ENCODE data around the gene MAK.
"Not testable (repeated sequence)": the region's sequence is repeated elsewhere in the genome, so short reads cannot be mapped to it uniquely, and the experiment has no call there.

The MAK gene

DNA sequence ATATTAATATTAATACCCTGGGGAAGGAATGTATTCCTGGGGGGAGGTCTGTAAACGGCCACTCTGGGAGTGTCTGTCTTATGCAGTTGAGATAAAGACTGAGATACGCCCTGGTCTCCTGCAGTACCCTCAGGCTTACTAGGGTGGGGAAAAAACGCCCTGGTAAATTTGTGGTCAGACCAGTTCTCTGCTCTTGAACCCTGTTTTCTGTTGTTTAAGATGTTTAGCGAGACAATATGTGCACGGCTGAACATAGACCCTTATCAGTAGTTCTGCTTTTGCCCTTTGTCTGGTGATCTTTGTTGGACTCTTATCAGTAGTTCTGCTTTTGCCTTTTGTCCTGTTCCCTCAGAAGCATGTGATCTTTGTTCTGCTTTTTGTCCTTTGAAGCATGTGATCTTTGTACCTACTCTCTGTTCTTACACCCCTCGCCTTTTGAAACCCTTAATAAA lies 15.5 kb upstream of the MAK start:
- DNase-seq (ENCODE audit: low read depth): not testable (repeated sequence)

DNA sequence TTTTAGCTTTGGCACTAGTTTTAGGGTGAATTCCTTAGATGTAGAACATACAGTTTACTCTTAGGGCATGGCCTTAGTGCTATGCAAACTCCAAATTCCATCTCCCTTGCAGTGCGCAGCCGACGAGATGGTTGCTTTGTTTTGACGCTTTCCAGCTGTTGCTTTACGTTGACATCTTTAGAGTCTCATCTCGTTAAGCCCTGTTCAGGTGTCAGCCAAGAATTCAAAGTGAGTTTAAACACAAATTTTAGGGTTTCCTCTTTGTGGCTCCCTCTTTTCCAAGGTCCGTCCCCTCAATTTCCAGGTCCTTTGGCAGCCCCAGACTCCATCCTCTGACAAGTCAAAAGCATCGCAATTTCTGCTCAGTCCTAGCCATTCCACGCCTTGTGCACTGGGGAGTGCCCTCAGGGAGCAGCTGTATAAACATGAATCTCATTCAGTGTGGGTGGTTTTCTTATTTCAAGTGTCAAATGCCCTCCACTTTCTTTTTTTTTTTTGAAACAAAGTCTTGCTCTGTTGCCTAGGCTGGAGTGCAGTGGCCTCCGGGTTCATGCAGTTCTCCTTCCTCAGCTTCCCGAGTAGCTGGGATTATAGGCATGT lies 14.1 kb upstream of the MAK start:
- DNase-seq (ENCODE audit: low read depth): no peak

DNA sequence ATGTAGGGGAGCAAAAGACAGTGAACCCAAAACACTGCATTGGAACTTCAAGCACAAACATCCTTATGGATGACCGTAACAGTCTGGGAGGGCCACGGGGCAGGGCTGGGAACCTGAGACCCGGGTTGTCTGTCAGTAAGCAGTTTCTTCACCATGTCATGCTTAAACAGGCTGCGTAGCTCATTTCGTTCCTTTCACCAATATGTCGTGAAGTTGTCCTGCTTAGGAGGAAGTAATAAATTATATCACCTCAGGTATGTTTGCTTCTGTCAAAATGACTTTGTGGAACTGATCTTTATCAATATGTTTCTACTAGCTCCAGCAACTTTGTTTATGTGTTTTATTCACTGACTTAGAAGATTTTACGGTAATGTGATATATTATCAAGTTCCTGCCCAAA lies 12.4 kb upstream of the MAK start:
- DNase-seq (ENCODE audit: low read depth): no peak

DNA sequence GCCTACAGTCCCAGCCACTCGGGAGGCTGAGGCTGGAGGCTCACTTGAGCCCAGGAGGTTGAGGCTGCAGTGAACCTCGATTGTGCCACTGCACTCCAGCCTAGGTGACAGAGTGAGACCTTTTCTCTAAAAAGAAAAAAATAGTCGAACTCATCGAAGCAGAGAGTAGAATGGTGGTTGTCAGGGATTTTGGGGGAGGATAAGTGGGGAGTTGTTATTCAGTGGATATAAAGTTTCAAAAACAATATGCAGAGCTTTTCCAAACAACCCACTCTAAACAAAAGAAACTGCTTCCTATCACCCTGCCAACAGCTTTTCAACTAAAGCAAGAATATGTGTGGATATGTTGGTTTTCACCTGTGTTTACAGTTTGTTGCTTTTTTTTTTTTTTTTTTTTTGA lies 11.6 kb upstream of the MAK start:
- no peak for DNase-seq (ENCODE audit: low read depth)

DNA sequence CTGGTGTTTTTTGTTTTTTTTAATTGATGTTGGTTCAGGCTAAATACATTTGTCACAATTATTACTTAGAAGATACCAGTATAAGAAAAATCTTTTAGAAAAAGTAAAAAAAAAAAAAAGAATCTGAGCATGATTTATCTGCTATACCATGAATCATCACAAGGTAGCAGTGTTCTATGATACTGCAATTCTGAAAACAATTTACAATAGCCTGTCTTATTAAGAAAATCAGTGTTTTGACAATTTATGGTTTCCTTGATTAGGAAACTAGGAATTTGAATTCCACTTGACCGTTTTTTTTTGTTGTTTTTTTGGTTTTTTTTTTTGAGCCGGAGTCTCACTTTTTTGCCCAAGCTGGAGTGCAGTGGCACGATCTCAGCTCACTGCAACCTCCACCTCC lies 9.3 kb upstream of the MAK start:
- DNase-seq (ENCODE audit: low read depth): no peak

DNA sequence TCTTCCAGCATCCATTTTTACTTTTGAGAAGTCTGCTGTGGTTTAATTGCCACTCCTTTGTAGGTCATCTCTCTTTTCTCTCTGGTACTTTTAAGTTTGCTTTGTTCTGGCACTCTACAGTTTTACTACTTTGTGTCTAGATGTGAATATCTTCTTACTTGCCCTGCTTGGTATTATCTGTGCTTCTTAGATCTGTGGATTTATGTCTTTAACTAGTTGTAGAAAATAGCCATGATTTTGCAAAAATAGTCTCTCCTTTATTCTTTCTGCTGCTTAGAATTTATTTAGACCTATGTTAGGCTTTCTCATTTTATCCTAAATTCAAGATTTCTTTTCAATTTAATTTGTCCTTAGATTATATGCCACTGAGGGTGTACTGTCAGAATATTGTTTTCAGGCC lies 5.2 kb upstream of the MAK start:
- DNase-seq (ENCODE audit: low read depth): no peak

DNA sequence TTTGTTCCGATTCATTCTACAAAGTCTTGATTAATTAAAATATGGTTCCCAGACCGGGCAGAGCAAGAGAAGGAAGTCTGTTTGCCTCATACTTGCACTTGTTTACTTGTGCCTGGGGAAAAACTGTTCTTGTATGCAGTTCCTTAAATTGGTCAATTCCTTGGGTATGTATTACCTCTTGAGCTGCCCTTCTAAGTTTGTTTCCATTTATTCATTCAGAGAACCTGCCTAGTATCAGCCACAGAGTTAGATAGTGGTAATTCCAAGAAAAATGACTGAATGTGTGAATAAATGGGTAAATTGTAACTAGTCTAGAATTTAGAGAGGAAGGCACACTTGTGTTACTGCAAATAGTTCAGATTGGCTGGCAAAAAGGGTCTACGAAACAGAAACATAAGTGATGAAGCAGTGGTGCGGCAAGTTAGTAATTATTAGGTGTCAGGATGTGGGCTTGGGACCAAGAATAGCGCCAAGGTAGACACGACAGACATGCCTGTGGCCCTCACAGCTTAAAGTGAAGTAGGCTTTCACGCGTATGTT lies 525 bp upstream of the MAK start:
- no peak for DNase-seq (ENCODE audit: low read depth)

DNA sequence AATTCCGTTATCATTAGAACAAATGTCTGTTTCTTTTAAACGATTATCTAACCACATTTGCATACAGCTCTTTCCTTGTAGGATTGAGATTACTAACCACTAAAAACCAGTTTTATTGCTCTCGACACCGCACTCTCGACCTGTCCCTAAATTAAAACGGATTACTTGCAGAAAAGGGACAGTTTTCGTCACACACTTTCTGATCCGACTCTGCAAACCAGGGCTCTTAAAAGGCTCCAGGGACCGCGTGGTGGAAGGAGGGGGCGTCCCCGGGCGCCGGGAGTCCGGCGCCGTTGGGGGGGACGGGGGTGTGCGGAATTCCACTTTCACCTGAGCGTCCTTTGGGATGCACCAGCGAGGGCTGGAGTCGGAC lies 731 bp downstream of the MAK start:
- no peak for DNase-seq (ENCODE audit: low read depth)

DNA sequence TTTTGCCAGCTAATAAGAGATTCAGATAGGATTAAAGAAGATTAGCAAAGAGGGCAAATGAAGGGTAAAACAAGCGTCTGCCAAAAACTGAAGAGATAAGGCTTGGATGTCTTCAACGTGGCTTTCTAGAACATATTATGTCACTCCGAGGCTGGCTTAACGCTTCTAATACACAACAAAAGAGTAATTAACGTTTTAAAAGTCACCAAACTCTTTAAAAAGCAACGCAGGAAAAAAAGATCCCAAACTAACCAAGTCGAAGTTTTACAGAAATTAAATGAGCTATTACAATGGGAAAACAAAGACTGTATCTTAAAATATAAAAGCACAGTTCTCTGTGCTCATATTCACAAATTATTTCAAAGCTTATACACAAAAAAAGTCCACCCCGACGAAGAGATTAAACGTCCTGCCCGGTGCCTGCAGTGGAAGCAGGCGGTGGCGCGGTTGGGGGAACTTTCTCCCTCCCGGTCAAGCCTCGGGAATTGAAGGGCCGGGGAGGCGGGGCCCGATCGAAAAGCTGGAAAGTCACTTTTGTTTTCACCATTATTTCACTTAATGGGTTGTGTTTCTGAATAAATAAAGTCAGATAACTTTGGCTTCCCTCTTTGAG lies 1.2 kb downstream of the MAK start:
- no peak for DNase-seq (ENCODE audit: low read depth)

DNA sequence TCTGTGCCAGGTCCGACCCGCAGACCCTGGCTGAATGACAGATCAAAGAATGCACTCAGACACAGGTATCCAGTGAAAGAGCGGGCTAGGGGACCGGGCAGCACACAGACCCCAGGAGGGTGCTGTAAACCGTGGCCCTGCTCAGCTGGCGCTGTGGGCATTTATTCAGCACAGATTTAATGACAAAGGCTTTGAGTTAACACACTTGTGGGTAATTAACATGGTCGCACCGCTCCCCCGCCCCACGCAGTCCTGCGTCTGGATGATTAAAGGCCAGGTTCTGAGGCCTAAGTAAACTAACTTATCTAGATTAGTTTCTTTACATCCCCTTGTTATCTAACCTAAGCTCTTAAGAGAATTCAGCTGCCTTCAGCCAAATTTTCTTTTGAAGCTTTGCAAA lies 3.5 kb downstream of the MAK start:
- DNase-seq (ENCODE audit: low read depth): no peak

DNA sequence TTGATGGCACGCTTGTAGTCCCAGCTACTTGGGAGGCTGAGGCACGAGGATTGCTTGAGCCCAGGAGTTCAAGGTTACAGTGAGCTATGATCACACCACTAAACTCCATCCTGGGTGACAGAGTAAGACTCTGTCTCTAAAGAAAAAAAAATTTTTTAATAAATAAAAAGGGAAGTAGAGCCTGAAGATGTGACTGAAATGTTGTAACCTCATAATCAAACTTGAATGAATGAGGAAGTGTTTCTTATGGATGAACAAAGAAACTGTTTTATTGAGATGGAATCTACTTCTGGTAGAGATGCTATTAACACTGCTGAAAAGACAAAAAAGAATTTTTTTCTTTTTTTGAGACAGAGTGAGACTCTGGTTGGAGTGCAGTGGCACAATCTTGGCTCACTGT lies 6.7 kb downstream of the MAK start:
- no peak for DNase-seq (ENCODE audit: low read depth)

DNA sequence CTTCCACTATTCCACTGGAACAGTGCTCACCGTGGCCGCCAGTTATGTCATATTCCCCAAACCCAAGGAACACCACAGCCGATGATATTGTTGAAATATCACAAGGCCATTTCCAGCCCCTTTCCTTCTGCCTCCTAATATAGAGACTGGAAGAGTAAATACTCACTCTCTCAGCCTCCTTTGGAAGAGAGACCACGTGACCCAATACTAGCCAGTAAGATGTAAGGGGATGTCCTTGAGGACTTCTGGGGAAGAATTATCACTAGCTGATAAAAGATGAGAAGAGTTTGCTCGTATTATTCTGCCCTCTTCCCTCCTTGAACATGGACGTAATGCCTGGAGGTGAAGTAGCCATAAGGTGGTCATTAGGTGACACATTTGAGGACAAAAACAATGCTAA lies 13.5 kb downstream of the MAK start:
- DNase-seq (ENCODE audit: low read depth): no peak

DNA sequence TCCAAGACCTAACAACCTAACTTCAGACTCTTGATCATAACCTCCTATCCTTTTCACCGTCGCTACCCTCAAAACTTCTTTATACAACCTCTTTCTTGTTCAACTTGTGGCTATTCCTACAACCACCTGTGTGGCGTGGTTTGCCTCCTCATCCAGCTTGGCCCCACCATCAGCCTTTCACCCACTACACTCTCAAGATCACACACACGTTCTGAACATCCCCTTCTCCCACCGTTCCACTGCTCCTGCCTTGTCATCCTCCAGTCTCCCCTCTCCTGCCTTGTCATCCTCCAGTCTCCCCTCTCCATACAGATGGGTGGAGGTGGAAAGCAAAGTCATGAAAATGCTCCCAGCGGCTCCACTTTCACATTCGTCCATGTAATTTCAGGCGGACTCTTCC lies 14.0 kb downstream of the MAK start:
- DNase-seq (ENCODE audit: low read depth): no peak

DNA sequence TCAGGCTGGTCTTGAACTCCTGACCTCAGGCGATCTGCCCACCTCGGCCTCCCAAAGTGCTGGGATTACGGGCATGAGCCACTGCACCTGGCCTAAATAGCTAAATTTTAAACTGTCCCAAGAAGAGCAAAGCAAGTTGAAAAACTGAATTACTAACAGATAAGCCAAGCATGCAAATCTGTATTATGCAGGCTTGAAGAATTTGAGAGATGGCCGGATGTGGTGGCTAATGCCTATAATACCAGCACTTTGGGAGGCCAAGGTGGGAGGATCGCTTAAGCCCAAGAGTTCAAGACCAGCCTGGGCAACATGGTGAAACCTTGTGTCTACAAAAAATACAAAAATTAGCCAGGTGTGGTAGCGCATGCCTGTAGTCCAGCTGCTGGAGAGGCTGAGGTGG lies 24.2 kb downstream of the MAK start:
- DNase-seq (ENCODE audit: low read depth): not testable (repeated sequence)

DNA sequence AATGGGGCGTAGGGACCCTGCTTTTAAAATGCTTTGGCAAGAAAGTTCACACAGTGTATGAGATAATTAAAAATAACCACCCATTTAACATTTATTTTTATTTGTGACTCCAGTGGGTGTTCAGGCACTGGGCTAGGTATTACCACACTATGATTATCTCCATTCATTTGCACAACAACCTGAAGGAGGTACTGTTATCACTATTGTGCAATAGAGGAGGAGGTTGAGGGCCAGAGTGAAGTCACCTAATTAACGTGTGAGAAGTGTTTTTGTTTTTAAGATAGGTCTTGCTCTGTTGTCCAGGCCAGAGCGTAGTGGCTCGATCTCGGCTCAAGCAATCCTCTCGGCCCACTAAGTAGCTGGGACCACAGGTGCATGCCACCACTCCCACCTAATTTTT lies 29.2 kb downstream of the MAK start:
- DNase-seq (ENCODE audit: low read depth): no peak

DNA sequence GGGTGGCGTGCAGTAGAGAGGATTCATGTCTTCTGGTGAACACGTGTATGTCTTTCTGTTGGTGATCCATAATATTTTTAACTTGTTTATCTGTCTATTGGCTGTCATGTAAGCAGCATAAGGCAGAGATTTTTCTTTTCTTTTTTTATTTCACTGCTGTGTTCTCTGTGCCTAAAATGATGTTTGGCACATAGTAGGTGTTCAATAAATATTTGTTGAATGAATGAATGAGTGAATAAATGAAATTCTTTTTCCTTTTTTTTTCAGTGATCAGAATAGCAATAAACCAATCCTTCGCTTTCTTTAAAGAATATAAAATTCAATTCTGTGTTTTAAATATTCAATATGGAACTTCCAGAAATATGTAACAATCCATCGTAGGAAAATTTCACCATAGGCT lies 30.0 kb downstream of the MAK start:
- DNase-seq (ENCODE audit: low read depth): no peak

DNA sequence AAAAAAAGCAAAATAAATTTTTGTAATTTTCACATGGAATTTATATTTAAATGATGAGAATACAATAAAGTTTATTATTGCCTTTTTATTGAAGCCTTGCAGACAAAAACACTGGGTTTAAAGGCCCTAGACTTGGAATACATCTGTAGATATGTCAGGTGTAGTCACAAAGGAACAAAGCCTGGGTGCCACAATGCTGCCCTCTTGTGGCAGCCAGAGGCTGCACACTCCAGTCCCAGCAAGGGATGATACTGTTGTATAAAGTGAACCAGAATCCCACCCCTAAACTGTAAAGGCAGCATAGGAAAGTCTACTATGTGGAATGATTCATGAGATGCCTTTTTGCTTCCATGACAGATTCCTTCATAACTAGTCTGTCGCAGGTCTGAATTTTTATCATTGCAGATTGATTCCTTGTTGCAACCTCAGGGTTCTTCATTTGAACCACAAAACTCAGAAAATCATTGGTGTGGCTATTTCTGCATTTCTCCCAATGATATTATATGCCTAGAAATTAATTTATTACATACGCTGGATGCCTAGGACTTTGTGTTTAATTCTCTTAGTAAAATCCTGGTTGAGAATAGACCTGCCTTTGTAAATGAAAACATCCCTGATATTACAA lies 37.0 kb downstream of the MAK start:
- peak; percentile 35 for DNase-seq (ENCODE audit: low read depth)

DNA sequence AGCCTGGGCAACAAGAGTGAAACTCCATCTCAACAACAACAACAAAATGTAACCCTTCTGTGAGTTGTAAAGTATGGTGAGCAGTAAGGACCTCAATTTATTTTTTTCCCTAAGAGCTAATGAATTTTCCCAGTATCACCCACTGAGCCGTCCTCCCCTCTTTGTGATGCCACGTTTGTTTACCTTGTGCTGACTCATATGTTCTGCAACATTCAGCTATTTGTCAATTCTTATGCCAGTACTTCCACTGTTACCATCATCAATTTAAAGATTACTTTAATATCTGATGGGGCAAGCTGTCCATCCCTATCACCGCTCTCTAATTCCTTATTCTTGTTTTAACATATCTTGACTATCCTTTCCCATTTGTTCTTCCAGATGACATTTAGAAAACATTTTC lies 37.5 kb downstream of the MAK start:
- DNase-seq (ENCODE audit: low read depth): no peak

DNA sequence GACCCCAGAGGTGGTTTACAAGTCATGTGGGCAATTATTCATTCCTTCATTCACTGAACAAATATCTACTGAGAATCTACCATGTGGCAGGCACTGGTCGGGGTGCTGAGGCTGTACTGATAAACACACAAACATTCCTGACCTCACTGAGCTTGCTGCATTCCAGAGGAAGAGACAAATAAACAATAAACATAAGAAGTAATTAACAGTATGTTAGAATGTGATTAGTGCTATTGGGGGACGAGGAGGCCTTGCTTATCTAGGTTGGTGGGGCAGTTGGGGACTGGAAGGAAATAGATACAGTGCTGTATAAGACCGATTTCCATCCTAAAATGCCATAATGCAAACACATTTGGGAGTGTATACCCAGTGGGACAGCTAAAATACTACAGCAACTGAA lies 44.1 kb downstream of the MAK start:
- DNase-seq (ENCODE audit: low read depth): no peak

DNA sequence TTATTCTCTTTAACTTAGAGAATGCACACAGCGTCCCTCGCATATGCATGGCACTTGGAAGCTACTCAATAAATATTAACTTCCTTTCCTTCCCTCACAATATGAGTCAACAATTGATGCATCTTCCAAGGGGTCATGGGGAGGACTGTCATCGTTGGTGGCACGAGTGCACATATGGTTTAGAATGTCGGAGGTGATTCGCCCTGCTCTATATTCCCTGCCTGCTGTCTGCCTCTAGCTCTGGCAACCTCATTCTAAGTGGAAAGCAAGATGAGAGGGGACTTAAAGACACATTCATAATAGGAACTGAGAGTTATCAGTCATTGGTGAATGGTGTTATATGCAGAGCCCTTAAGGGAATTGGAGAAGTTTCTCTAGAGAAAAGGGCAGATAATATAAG lies 44.6 kb downstream of the MAK start:
- no peak for DNase-seq (ENCODE audit: low read depth)

DNA sequence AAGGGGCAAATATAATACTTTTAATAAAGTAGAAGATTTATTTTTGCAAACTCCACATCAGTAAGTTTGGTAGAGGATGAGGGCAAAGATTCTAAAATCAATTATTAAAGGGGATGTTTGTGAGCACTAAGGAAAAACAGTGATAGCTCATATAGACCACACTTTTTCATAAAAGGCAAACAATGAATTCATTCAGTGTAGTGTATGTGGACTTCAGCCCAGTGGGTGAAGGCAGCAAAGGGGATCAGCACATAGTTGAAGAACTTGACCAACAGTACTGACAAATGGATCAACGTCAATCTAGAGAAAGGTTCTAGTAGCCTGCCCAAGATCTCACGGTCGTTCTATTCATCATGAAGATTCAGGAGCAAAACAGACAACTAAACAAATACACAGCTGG lies 45.3 kb downstream of the MAK start:
- DNase-seq (ENCODE audit: low read depth): no peak

DNA sequence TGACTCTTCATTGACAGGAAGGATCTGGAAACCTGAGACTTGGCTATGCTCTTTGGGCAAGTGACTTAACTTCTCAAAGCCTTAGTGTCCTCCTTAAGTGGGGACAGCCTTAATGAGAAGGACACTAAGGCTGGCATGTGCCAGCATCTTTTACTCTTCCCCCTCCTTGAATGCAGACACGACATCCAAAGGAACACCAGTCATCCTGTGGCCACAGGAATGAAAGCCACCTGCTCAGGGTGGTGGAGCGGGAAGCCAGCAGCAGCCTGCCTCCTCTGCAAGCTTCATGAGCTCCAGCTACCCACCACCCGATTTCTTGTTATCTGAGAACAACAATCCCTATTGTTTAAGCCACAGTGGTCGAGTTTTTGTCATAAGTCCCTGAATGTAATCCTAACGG lies 46.2 kb downstream of the MAK start:
- DNase-seq (ENCODE audit: low read depth): no peak

DNA sequence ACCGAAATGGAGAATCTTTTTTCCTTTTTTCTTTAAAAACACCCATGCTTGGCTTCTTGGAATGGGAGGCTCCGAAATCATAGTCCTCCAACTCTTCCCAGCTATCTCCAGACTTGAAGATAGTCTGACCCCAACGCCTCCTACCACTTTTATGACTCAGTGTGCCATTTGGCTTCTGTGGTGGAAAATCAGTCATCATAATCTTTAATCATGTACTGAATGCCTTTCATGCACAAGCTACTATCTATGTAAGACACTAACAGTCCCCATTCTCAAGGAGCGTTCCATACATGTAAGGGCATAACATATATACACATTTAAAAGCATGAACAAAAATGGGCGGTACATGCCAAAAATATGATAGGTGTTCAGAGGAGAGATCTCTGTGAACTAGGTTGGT lies 46.7 kb downstream of the MAK start:
- no peak for DNase-seq (ENCODE audit: low read depth)

DNA sequence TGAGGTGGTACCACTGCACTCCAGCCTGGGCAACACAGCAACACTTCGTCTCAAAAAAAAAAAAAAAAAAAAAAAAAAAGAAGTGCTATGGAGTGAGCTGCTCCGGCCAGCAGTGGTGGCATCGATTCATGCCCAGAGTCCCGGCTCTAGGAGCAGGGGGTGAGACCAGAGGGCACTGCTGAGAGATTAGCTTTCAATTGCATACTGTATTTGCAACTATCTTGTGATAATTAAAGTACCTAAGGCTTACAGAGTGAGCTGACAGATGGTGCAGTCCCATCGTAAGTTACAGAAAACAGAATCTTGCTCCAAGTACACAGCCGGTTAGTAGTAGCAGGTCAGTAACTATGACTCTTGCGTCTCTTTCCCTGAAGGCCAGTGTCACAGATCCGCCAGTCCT lies 59.3 kb downstream of the MAK start:
- DNase-seq (ENCODE audit: low read depth): no peak
